DND-41 (cell line): ENCODE results near the gene FAM50B.

Experiments
- ATAC-seq: fragments of 200-7000 bp; cut with Tn5 transposase; 3 replicates; pipeline ENCODE4 v1.9.1; 2021; ENCODE audit warnings: low read depth; ENCODE audit not compliant: insufficient read depth
- DNase-seq: peaks from one replicate; pipeline ENCODE4 v3.0.0-alpha.2; 2020
- H2AFZ ChIP-seq: 2 replicates; pipeline ENCODE4 v1.6.0; 2012; ENCODE audit warnings: low read depth, low read length
- H3K27ac ChIP-seq: 2 replicates; pipeline ENCODE4 v1.5.1; 2012; ENCODE audit warnings: low read length, inconsistent platforms
- H3K27me3 ChIP-seq: fragments of 200-600 bp; sonication (generic); 2 replicates; pipeline ENCODE4 v1.6.0; 2012; ENCODE audit warnings: low read length, mild to moderate bottlenecking, inconsistent platforms; ENCODE audit not compliant: insufficient read depth, poor library complexity
- H3K36me3 ChIP-seq: 2 replicates; pipeline ENCODE4 v1.5.1; 2012; ENCODE audit warnings: low read length, inconsistent platforms; ENCODE audit not compliant: insufficient read depth
- H3K4me1 ChIP-seq: 2 replicates; pipeline ENCODE4 v1.5.1; 2012; ENCODE audit warnings: mild to moderate bottlenecking, low read length; ENCODE audit not compliant: insufficient read depth
- H3K4me2 ChIP-seq: 2 replicates; pipeline ENCODE4 v1.6.0; 2012; ENCODE audit warnings: mild to moderate bottlenecking, moderate library complexity, low read length, inconsistent platforms; ENCODE audit not compliant: insufficient read depth
- H3K4me3 ChIP-seq, 2 experiments: fragments of 200-600 bp in 1 of 2; shearing (Covaris generic) in 1 of 2; 2 replicates each; pipeline ENCODE4 v1.5.1; 2012 to 2016; ENCODE audit warnings: inconsistent platforms in 2 of 2, low read length in 2 of 2, mild to moderate bottlenecking in 2 of 2, low read depth in 1 of 2, moderate library complexity in 1 of 2
- H3K79me2 ChIP-seq: 2 replicates; pipeline ENCODE4 v1.6.0; 2012; ENCODE audit warnings: low read length, inconsistent platforms; ENCODE audit not compliant: insufficient read depth
- H3K9ac ChIP-seq: 2 replicates; pipeline ENCODE4 v1.6.0; 2012; ENCODE audit warnings: low read depth, mild to moderate bottlenecking, inconsistent platforms, low read length, moderate library complexity
- H3K9me3 ChIP-seq: 2 replicates; pipeline ENCODE4 v1.5.1; 2012; ENCODE audit warnings: low read length, moderate library complexity, mild to moderate bottlenecking, inconsistent platforms; ENCODE audit not compliant: insufficient read depth, severe bottlenecking
- H4K20me1 ChIP-seq: 2 replicates; pipeline ENCODE4 v1.6.0; 2012; ENCODE audit warnings: low read length; ENCODE audit not compliant: insufficient read depth
- EZH2 ChIP-seq: IDR thresholded peaks from 3 replicates; pipeline ENCODE4 v1.6.1; 2012; ENCODE audit warnings: borderline replicate concordance, low read depth, mild to moderate bottlenecking, moderate library complexity, low read length, inconsistent platforms; ENCODE audit not compliant: severe bottlenecking
- TF ChIP-seq, protein P1 (sequence below): IDR thresholded peaks from 2 replicates; pipeline ENCODE4 v1.5.1; 2012; ENCODE audit warnings: borderline replicate concordance, low read length, moderate library complexity, mild to moderate bottlenecking; ENCODE audit not compliant: poor library complexity, severe bottlenecking; ENCODE audit errors: extremely low read depth

FAM50B gene

GRCh38 chr6:3843379-3844096 lies 5.6 kb upstream of the FAM50B start:
- H3K4me1 ChIP-seq: no peaks in the 10 kb centered on the region
- H3K9me3 ChIP-seq: no peaks in the 10 kb centered on the region
- H3K27me3 ChIP-seq: peaks cover 6% of the 10 kb centered on the region
- H2AFZ ChIP-seq: no peak overlapping the region
- H4K20me1 ChIP-seq: no peaks in the 10 kb centered on the region
- DNase-seq (no peak), ATAC-seq (no peak)
- TF ChIP-seq, protein P1, sequence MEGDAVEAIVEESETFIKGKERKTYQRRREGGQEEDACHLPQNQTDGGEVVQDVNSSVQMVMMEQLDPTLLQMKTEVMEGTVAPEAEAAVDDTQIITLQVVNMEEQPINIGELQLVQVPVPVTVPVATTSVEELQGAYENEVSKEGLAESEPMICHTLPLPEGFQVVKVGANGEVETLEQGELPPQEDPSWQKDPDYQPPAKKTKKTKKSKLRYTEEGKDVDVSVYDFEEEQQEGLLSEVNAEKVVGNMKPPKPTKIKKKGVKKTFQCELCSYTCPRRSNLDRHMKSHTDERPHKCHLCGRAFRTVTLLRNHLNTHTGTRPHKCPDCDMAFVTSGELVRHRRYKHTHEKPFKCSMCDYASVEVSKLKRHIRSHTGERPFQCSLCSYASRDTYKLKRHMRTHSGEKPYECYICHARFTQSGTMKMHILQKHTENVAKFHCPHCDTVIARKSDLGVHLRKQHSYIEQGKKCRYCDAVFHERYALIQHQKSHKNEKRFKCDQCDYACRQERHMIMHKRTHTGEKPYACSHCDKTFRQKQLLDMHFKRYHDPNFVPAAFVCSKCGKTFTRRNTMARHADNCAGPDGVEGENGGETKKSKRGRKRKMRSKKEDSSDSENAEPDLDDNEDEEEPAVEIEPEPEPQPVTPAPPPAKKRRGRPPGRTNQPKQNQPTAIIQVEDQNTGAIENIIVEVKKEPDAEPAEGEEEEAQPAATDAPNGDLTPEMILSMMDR: no peak
- no peak for TF ChIP-seq EZH2
- H3K36me3 ChIP-seq: no peaks in the 10 kb centered on the region
- H3K4me2 ChIP-seq: no peak overlapping the region
- no peak overlapping the region for H3K9ac ChIP-seq
- H3K4me3 ChIP-seq: no peak overlapping the region
- no peaks in the 10 kb centered on the region for H3K79me2 ChIP-seq
- H3K27ac ChIP-seq: no peak overlapping the region

DNA sequence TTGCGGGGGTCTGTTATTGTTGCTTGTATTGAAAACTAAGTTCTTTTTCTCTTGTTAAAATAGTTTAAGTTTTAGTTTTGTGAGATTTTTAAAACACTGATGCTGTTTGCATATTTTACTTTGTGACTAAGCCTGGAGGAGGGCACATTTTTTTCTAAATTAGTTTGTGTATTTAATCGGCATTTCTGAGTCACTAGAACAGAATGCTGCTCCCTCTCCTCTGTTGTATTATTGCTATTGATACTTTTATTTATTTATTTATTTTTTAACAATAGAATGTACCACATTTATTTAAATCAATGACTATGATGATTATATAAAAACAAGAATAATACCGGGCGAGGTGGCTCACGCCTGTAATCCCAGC lies 5.1 kb upstream of the FAM50B start:
- no peaks in the 10 kb centered on the region for H3K9me3 ChIP-seq
- ATAC-seq: no peak
- no peaks in the 10 kb centered on the region for H4K20me1 ChIP-seq
- no peaks in the 10 kb centered on the region for H3K79me2 ChIP-seq
- H3K27me3 ChIP-seq: peaks cover 6% of the 10 kb centered on the region
- H3K9ac ChIP-seq: no peak overlapping the region
- DNase-seq: no peak
- no peak overlapping the region for H3K4me2 ChIP-seq
- no peaks in the 10 kb centered on the region for H3K36me3 ChIP-seq
- H3K27ac ChIP-seq: no peak overlapping the region
- no peak for TF ChIP-seq EZH2
- TF ChIP-seq, protein P1: no peak
- no peak overlapping the region for H3K4me3 ChIP-seq
- H3K4me1 ChIP-seq: no peaks in the 10 kb centered on the region
- H2AFZ ChIP-seq: no peak overlapping the region

GRCh38 chr6:3847521-3847920 lies 1.7 kb upstream of the FAM50B start:
- peaks cover 6% of the 10 kb centered on the region for H3K27me3 ChIP-seq
- TF ChIP-seq, protein P1: no peak
- no peak for TF ChIP-seq EZH2
- no peaks in the 10 kb centered on the region for H4K20me1 ChIP-seq
- H3K36me3 ChIP-seq: no peaks in the 10 kb centered on the region
- no peak overlapping the region for H3K9ac ChIP-seq
- no peaks in the 10 kb centered on the region for H3K4me1 ChIP-seq
- no peaks in the 10 kb centered on the region for H3K9me3 ChIP-seq
- ATAC-seq (no peak), DNase-seq (no peak)
- H3K27ac ChIP-seq: no peak overlapping the region
- no peaks in the 10 kb centered on the region for H3K79me2 ChIP-seq
- no peak overlapping the region for H3K4me3 ChIP-seq
- no peak overlapping the region for H3K4me2 ChIP-seq
- no peak overlapping the region for H2AFZ ChIP-seq
